ENCODE measurements around the gene AGPAT4. TPM values are rescaled to one million over a fixed set of nuclear protein-coding genes. Genes with fewer than 3 reads are reported as not detected.

Gene AGPAT4
- total RNA-seq, 1 donor from 2014 or later = 9.6 TPM

DNA sequence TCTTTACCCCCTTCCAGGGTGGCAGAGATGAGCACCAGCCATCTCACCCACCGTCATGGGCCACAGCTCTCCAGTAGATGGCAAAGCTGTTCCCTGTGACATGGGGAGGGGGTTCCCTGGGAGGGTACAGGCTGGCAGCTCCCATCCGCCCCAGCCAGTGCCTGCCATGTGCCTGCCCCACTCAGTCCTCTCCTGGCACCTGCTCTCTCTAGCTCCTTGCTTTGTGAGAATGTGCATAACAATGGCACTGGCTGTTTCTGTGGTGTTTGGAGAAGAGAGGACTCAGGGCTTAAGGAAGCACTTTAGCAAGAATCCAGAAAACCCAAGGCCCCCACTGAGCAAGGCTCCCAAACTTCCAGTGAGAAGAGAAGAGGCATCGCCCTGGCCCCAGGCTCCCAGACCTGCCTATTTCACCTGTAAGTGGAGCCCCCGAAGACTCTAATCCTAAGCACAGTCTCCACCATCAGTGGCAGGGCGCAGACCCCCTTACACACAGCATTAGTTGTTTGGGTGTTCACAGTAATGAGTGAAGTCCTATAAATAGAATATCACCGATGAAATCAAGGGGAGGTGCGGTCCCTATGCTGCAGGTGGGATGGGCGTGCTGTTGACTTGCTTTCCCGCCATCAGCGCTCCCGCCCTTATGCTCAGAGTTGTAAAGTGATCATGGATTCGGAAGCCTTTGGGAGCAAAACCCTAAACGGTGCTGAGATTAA lies 110.2 kb downstream of the AGPAT4 start:
- ATAC-seq = no peak

DNA sequence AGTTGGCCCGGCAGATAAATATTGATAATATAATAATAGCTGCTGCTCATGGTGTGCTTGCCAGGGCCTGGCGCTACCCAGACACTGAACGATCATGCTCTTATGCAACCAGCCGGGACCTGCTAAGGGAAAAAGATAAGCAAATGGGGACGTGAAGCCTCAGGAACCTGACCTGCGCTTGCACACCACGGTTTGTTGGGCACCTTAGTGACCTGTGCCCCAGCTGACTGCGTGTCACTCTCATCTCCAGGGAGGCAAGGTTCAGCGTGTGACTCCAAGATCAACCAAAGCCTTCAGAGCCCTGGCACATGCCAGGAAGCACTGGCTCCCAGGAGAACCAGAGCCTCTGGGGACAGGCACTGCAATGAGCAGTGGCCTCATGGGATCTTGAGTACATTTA lies 111.1 kb downstream of the AGPAT4 start:
- ATAC-seq = no peak

- ATAC-seq = no peak
These were observed 111.8 kb downstream of the AGPAT4 start for GRCh38 chr6:161161889-161162624.

DNA sequence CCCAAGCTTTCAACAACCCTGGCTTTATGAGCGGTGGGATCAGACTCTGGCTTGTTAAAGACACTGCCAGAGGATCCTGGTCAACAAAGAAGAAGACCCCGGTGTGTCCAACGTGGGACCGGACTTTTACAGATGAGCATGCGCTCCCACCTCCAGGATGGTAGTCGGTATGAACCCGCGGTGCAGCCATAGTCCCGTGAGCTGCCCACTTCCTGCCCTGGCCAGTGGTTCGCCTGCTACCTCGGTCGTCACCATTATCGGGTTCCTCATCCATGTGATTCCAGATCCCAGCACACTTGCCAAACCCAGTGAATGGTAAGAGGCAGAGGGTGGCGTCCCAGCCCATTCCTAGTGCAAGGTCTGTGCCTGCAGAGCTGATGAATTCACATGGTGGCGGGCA lies 112.7 kb downstream of the AGPAT4 start:
- no peak for ATAC-seq

DNA sequence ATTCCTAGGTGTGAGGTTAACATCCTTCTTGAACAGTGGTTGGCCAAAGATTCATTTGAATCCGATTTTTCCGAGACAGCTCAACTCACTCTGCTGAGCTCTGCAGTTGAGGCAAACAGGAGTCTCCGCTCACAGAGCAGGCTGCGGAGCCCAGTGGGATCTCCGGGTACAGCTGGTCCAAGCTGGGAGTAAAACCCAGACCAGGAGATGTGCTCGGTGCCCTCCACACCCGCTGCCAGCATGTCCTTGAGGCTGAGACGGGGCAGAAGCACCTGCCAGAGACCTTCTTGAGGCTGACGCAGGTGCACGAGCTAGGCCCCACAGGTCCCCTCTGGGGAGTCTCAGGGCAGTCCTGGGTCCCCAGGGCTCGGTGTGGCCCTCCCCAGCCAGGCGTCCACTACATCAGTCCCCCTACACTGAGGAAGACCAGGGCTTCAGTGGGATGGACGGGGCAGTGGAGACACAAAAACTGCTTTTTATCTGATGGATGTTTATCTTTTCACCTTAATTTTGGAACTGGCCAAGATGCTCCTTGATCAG lies 119.0 kb downstream of the AGPAT4 start:
- no peak for ATAC-seq

DNA sequence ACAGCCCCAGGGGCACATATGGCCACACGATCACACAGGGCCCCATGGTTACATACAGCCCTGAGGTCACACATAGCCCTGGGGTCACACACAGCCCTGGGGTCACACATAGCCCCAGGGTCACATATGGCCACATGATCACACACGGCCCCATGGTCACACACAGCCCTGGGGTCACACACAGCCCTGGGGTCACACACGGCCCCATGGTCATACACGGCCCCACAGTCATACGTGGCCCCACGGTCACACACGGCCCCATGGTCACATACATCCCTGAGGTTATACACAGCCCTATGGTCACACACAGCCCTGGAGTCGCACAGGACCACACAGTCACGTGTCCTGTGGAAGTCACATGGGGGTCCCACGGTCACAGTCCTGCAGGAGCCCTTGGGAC lies 120.1 kb downstream of the AGPAT4 start:
- no peak for ATAC-seq

DNA sequence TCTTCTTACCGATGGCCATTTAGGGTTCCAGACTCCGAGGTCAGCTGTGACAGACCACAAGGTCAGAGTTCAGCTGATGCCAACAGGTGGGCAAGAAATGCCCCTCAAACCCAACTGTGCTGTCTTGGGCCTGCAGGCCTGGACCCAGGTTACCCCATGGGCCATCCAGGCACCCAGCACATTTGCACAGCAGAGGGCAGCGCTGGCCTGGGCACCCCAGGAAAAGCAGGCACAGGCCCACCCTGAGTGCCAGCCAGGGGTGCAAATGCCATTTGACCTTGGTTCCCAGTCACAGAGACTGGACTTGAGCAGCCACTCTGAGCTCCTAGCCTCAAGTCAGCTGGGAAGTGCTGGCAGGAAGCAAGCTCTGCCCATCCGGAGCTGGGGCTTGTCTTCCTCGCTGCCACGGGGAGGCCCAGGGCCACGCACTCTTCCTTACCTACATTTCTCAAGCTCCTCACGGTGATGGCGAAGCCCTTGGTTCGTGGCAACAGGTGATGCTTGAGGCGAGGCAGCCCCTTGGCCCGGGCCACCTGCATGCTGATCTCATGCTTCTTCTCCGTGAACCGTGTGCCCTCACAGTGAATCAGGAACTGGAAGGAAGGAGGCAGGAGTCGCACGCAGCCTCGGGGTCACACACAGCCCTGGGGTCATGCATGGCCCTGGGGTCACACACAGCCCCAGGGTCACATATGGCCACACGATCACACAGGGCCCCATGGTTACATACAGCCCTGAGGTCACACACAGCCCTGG lies 120.8 kb downstream of the AGPAT4 start:
- peak; percentile 44 for ATAC-seq

DNA sequence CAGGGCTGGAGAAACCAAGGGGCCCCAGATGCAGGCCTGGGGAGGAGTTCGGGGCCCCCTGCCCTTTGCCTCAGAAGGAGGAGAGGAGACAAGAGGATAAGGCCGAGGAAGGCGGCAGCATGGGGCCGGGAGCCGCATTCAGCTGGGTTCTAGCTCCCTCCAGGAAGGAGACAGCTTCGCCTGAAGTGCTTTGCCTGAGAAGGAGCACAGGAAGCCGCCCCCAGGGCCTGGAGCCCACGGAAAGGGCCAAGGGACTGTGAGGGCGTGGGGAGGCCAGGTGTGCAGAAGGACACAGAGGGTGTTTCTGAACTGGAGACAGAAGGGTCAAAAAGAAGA lies 121.4 kb downstream of the AGPAT4 start:
- no peak for ATAC-seq

- no peak for ATAC-seq
These were observed 122.0 kb downstream of the AGPAT4 start for GRCh38 chr6:161151660-161152526.

GRCh38 chr6:161151059-161151645 lies 122.7 kb downstream of the AGPAT4 start:
- ATAC-seq = no peak

- ATAC-seq = no peak
These were observed 123.3 kb downstream of the AGPAT4 start for GRCh38 chr6:161150566-161150965.

DNA sequence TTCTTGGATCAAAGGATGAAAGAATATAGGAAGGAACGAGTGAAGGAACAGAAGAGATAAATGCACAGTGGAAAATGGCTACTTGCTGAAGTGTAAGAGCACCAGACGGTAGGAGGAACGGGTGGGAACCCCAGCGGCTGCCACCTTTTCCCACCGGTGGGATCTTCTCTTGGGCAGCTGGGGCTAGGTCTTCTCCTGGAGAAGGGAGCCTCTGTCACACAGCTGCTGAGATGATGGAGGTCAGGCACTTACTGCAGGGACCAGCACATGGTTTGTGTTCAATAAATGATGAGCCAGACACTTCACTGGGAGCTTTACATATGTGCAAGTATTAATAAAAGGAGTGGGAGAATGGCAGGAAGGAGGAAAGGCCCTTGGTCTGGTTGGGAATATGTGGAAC lies 123.7 kb downstream of the AGPAT4 start:
- ATAC-seq = no peak

DNA sequence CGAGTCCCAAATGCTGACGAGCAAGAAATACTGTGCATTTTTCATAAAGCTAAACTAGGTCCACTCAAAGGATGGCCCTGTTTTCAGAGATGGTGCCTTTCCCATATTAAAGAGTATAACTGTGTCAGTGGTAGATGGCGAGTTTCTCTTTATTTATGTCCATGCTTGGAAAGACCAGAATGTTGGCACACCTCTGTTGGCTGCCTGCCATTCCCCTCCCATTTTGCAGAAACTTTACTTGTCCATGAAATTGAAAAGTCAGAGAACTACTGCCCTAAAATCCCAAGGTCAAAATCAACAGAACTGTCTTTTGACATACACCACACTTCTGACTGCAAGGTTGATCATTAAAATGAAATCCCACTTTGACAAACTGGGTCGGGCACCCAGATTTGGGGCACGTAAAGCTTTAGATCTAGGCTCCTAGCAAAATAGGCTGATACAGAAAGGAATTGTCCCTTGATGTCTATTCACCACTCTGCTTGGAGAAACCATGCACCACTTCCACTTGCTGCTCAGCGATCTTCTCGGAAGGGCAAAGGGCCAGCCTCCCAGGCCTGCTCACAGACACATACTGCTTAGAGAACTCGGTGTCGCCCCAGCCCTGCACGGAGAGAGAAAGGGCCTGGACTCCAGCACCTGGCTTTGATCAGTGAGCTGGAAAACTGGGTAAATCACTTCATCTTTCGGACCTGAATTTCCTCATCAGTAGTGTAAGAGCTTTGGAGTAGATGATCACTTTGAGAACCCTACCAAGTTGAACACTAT lies 130.0 kb downstream of the AGPAT4 start:
- ATAC-seq = no peak

DNA sequence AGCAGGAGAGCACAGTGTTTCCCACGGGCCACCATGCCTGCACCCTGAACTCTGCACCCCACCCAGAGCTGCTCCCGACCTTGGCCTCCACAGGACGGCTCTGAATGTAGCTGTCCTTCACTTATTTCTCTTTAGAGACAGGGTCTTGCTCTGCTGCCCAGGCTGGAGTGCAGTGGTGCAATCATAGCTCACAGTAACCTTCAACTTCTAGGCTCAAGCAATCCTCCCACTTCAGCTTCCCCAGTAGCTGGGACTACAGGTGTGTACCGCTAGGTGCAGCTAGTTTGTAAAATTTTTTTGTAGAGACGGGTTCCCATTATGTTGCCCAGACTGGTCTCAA lies 130.9 kb downstream of the AGPAT4 start:
- no peak for ATAC-seq

DNA sequence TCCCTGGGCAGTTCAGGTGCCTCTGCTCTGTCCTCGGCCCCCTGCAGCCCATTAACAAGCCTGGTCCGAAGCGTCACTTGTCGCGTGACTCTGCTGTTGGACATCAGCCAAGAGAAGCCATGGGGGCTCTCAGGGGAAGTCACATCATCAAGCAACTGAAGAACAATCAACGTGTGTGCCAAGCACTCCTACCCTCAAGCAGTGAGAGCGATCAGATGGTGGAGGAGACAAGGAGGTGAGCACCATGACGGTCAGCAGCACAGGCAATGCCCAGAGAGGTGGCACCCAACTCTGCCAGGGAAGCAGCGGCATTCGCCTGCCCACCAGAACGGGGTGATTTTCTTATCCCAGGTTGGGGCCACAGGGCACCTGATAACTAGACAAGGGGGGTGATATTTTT lies 132.7 kb downstream of the AGPAT4 start:
- no peak for ATAC-seq

GRCh38 chr6:161140554-161140875 lies 133.3 kb downstream of the AGPAT4 start:
- no peak for ATAC-seq

DNA sequence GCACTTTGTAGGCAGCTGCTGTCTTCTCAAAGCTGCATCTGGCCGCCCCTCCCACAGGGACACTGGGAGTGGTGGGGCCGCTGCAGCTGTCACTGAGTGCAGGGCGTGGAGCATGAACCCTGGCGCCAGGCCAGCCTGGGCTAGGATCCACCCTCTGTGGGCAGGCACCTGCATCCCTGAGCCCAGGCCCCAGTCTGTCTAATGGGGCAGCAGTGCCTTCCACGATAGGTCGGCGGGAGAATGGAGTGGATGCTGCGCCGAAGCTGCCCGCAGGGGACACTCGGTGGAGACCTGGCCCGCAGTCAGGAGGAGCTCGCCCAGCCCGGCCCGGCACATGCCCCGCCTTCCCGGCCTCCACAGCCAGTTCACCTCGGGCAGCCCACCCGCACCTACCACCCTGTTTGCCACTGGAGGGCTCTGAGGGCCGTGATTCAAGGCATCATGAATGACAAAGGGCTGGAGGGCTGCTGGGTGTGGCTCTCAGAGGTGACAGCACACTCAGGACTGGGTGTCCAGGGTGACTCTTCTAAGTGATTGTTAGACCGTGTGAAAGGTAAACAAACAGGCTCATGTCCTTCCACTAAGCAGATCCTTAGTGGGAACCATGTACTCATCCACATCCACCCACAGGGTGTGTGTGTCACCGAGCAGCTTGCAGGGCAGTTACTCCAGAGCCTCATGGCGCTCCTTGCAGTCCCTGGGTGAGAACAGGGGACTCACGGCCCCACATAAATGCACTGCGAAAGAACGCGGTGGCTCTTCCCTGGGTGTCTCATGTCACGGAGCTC lies 133.9 kb downstream of the AGPAT4 start:
- ATAC-seq = peak; percentile 87

GRCh38 chr6:161139304-161139765 lies 134.5 kb downstream of the AGPAT4 start:
- ATAC-seq = no peak

GRCh38 chr6:161138543-161139303 lies 135.1 kb downstream of the AGPAT4 start:
- no peak for ATAC-seq
